ENCODE measurements around the gene SNX8. TPM values are rescaled to one million over a fixed set of nuclear protein-coding genes. Genes with fewer than 3 reads are reported as not detected.

The SNX8 gene
- polyA plus RNA-seq, 1 donor from 2014 or later: 5.7 TPM

DNA sequence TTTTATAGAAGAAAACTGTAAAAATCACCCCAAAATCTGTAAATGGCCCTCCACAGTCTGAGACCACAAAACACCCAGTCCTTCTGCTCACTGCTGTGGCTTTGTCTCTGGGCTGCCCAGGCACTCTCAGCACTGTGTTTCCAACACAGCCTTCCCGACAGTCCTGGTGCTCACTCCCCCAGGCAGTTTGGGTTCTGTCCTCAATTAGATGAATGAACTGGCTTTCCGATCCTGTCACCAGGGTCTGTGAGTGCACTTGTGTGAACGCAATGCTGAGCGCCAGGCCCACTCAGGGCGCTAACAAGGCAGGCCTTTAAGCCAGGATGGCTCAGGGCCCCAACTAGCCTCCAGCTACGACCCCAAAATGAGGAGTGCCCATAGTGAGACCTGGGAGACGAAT is 84.8 kb downstream of the SNX8 start (continued):
- TF ChIP-seq CTCF (IDR thresholded peaks at IDR 0.05; ENCODE audit: poor library complexity, severe bottlenecking): no peak

DNA sequence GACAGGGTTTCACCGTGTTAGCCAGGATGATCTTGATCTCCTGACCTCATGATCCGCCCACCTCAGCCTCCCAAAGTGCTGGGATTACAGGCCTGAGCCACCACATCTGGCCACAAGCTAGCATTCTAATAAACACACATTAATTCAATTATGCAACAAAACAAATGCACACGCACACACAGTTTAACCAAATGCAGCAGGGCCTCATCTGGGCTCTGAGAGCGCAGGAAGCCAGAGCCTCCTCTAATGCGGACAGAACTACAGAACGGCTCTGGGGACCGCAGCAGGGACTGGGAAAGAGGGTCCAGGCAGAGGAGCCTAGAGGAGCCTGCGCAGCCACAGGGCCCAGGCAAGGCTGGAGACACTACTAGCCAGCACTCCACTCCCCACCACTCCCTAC is 85.3 kb downstream of the SNX8 start:
- no peak for TF ChIP-seq REST (IDR thresholded peaks at IDR 0.05; ENCODE audit: borderline replicate concordance)
- TF ChIP-seq EZH2 (IDR thresholded peaks at IDR 0.05; ENCODE audit: borderline replicate concordance, insufficient read depth, low read length, poor library complexity, severe bottlenecking): no peak
- no peak for TF ChIP-seq POLR2AphosphoS5 (IDR thresholded peaks at IDR 0.05)
- no peak for TF ChIP-seq TAF1 (IDR thresholded peaks at IDR 0.05; ENCODE audit: low read depth)
- no peak for TF ChIP-seq SMC3 (conservative IDR thresholded peaks at IDR 0.05; ENCODE audit: poor library complexity)
- no peak for TF ChIP-seq MXI1 (conservative IDR thresholded peaks at IDR 0.05; ENCODE audit: poor library complexity, severe bottlenecking)
- TF ChIP-seq CTCF (IDR thresholded peaks at IDR 0.05; ENCODE audit: poor library complexity, severe bottlenecking): no peak
- Histone ChIP-seq H3F3A (ENCODE audit: insufficient read depth, low read length, poor library complexity, severe bottlenecking) (no peaks in the 10 kb centered on the region), H3K9me2 (ENCODE audit: insufficient read depth, low read length) (no peaks in the 10 kb centered on the region), H3K36me3 (ENCODE audit: insufficient read depth, low read length) (no peaks in the 10 kb centered on the region), H3K4me3 (ENCODE audit: low read length) (no peak overlapping the region), H3K79me2 (replicated peaks; ENCODE audit: insufficient read depth, low read length) (peaks cover 17% of the 10 kb centered on the region), H3K27me3 (ENCODE audit: insufficient read depth, low read depth, low read length) (no peaks in the 10 kb centered on the region), H2AFZ (ENCODE audit: low read depth, low read length) (no peak overlapping the region), H3K27ac (ENCODE audit: low read length) (no peak overlapping the region), H3K4me2 (ENCODE audit: low read length) (no peak overlapping the region), H3K9ac (ENCODE audit: low read length) (no peak overlapping the region), H3K9me3 (ENCODE audit: low read length) (no peaks in the 10 kb centered on the region), H4K20me1 (ENCODE audit: insufficient read depth) (no peaks in the 10 kb centered on the region)

DNA sequence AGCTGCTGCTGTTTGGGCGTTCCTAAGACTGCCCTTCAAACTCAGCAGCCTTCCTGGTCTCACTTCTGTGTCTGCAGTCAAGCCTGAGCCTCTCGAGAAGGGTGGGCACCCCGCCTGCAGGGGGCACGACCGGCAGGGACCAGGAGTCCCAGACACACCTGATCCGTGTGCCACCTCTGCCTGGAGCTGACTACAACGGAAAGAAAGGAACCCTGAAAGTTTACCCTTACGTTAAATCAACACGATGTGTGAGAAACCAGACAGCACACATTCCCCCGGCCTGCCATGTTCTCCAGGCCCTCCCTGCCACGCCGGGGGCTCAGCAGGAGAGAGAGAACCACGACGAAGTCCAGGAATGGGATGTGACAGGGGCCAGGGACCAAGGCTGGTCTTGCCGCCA is 86.5 kb downstream of the SNX8 start:
- Histone ChIP-seq H4K20me1 (ENCODE audit: insufficient read depth) (no peaks in the 10 kb centered on the region), H3K27me3 (ENCODE audit: insufficient read depth, low read depth, low read length) (no peaks in the 10 kb centered on the region), H3K9ac (ENCODE audit: low read length) (no peak overlapping the region), H3K9me3 (ENCODE audit: low read length) (no peaks in the 10 kb centered on the region), H3K9me2 (ENCODE audit: insufficient read depth, low read length) (no peaks in the 10 kb centered on the region), H3K4me3 (ENCODE audit: low read length) (no peak overlapping the region), H3K4me2 (ENCODE audit: low read length) (no peak overlapping the region), H2AFZ (ENCODE audit: low read depth, low read length) (no peak overlapping the region), H3K27ac (ENCODE audit: low read length) (no peak overlapping the region), H3K79me2 (replicated peaks; ENCODE audit: insufficient read depth, low read length) (peaks cover 17% of the 10 kb centered on the region), H3K36me3 (ENCODE audit: insufficient read depth, low read length) (no peaks in the 10 kb centered on the region), H3F3A (ENCODE audit: insufficient read depth, low read length, poor library complexity, severe bottlenecking) (no peaks in the 10 kb centered on the region)
- TF ChIP-seq EZH2 (IDR thresholded peaks at IDR 0.05; ENCODE audit: borderline replicate concordance, insufficient read depth, low read length, poor library complexity, severe bottlenecking) (no peak), REST (IDR thresholded peaks at IDR 0.05; ENCODE audit: borderline replicate concordance) (no peak), EP300 (conservative IDR thresholded peaks at IDR 0.05; ENCODE audit: poor library complexity, severe bottlenecking) (no peak), CTCF (IDR thresholded peaks at IDR 0.05; ENCODE audit: poor library complexity, severe bottlenecking) (no peak), MXI1 (conservative IDR thresholded peaks at IDR 0.05; ENCODE audit: poor library complexity, severe bottlenecking) (no peak), SMC3 (conservative IDR thresholded peaks at IDR 0.05; ENCODE audit: poor library complexity) (no peak), POLR2AphosphoS5 (IDR thresholded peaks at IDR 0.05) (no peak), TAF1 (IDR thresholded peaks at IDR 0.05; ENCODE audit: low read depth) (no peak), RAD21 (conservative IDR thresholded peaks at IDR 0.05) (no peak)

All from neural cell (in vitro differentiated cells).